ENCODE results near the gene ARID4A. TPM values are rescaled to one million over a fixed set of nuclear protein-coding genes. Genes with fewer than 3 reads are reported as not detected.

ARID4A gene, protein sequence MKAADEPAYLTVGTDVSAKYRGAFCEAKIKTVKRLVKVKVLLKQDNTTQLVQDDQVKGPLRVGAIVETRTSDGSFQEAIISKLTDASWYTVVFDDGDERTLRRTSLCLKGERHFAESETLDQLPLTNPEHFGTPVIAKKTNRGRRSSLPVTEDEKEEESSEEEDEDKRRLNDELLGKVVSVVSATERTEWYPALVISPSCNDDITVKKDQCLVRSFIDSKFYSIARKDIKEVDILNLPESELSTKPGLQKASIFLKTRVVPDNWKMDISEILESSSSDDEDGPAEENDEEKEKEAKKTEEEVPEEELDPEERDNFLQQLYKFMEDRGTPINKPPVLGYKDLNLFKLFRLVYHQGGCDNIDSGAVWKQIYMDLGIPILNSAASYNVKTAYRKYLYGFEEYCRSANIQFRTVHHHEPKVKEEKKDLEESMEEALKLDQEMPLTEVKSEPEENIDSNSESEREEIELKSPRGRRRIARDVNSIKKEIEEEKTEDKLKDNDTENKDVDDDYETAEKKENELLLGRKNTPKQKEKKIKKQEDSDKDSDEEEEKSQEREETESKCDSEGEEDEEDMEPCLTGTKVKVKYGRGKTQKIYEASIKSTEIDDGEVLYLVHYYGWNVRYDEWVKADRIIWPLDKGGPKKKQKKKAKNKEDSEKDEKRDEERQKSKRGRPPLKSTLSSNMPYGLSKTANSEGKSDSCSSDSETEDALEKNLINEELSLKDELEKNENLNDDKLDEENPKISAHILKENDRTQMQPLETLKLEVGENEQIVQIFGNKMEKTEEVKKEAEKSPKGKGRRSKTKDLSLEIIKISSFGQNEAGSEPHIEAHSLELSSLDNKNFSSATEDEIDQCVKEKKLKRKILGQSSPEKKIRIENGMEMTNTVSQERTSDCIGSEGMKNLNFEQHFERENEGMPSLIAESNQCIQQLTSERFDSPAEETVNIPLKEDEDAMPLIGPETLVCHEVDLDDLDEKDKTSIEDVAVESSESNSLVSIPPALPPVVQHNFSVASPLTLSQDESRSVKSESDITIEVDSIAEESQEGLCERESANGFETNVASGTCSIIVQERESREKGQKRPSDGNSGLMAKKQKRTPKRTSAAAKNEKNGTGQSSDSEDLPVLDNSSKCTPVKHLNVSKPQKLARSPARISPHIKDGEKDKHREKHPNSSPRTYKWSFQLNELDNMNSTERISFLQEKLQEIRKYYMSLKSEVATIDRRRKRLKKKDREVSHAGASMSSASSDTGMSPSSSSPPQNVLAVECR
- total RNA-seq: 7.8 and 10.2 TPM in 2 replicates

DNA sequence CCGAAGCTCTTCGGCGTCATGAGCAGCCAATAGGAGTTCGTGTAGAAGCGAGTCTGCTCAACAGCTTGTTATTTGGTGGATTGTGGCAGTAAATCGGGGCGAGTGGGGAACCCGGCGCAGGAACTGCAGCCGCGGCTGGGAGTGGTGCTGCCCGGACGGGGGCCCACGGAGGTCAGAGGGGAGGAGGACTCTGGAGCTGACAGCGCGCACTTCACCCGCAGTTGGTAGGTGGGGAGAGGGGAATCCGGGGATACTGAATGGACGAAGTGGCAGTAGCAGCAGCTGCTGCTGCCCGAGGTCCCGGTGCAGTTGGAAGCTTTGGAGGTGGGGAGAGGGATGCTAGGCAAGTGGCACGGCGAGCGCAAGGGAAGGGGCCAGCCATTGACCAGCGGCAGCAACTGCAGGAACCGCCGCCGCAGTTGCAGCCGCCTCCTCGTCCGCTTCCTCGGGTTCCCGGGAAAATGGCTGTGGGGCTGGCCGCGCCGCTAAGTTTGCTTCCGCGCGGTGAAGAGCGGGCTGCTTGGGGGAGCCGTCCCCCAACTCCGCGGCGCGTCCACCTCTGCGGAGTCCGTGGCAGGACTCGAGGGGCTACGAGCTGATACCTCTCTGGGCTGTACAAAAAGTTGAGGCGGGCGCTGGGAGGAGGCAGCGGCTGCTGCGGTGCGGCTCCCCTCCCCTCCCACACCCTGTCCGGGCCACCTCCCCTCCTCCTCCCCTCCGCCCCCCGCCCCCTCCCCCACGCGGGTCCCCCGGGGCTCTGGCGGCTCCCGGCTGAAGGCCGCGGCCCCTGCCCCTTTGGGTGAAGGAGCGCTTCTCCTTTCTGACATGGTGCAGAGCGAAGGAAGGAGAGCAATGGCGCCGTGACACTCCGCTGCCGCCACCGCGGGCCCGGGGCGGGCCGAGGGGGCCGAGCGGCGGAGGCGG lies at the start of gene ARID4A:
ARID4A (plus strand) TSS at position 79 of the 924 bp plus-strand sequence. CDS start 1,300 bp downstream, outside the sequence.

DNA sequence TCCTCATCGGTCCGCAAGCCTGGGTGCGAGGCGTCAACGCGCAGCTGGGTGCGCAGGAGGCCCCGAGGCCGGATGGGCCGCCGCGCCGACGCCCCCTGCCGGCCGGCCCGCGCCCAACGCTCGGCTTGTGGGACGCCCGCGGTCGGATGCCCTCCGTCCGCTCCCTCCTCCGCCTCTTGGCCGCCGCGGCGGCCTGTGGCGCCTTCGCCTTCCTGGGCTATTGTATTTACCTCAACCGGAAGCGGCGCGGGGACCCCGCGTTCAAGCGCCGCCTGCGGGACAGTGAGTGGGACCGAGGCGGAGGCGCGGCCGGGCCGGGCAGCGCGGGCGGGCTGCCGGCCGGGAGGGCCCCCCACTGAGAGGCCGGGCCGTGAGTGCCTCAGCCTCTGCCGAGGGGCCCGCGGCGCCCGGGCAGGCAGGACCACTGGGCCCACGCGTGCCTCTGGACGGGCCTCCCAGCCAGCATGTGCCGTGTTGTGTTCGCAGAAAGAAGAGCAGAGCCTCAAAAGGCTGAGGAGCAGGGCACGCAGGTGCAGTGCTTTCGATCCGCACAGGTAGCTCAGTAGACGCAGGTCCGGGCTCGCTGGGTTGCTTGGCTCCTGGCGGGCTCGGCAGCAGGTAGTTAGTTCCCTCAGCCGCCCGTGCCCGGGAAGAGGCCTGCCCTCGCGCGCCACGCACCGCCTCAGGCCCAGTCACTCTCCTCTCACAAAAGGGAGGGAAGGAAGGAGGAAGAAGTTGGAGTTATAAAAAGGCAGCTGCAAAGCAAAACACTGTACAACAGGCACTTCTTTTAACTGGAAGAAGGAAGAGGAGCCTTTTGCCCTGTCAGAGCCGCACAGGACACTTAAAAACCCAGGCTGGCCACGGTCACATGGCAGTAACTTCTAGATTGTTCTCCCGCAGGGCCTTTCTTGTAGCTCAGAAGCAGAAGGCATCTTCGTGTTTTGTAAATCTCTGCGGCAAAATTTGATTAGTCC lies 97.7 kb downstream of the ARID4A start, which contains the start of gene TOMM20L:
TOMM20L (plus strand) TSS at position 119 of the 977 bp plus-strand sequence; CDS start at position 147, 28 bp downstream.

Small RNA genes lying within 50 kb of the gene (small RNA-seq; reads per million reads assigned to genes)
- gene RNU6-341P: not detected

Other genes starting within 250 kb of the ARID4A start
- 10.0 and 10.1 TPM in 2 replicates for gene ARMH4, start 146.3 kb upstream of the ARID4A start, total RNA-seq
- gene ACTR10, start 98.4 kb upstream of the ARID4A start, total RNA-seq: 52.6 and 66.5 TPM in 2 replicates
- 70.6 and 71.6 TPM in 2 replicates for gene PSMA3, start 53.7 kb upstream of the ARID4A start, total RNA-seq
- gene TOMM20L, start 97.4 kb downstream of the ARID4A start, total RNA-seq: not detected in 2 replicates
- 21.4 and 24.3 TPM in 2 replicates for gene TIMM9, start 129.0 kb downstream of the ARID4A start, total RNA-seq
- 17.0 and 17.7 TPM in 2 replicates for gene KIAA0586, start 129.2 kb downstream of the ARID4A start, total RNA-seq

Data from hair follicle dermal papilla cell (primary cell).